SIG-M5 (cell line): ENCODE data around the gene CAPRIN1.
"Not testable (repeated sequence)": the region's sequence is repeated elsewhere in the genome, so short reads cannot be mapped to it uniquely, and the experiment has no call there.

Experiments used
- DNase-seq: peaks from one replicate; lab custom pipeline; 2025; lab: John Stamatoyannopoulos, UW

The CAPRIN1 gene

DNA sequence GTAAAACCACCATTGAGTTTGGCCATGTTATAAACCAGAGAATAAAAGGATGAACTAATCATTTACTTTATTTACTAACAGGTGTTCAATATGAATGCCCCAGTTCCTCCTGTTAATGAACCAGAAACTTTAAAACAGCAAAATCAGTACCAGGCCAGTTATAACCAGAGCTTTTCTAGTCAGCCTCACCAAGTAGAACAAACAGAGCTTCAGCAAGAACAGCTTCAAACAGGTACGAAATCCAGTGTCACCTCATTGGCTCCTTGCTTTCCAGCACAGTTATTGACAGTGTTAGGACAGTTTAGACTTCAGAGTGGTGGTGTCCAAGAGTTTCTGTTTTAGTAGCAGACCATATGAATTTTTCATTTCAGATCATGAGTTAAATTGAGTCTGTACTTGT is 40.3 kb downstream of the CAPRIN1 start:
- DNase-seq = no peak

DNA sequence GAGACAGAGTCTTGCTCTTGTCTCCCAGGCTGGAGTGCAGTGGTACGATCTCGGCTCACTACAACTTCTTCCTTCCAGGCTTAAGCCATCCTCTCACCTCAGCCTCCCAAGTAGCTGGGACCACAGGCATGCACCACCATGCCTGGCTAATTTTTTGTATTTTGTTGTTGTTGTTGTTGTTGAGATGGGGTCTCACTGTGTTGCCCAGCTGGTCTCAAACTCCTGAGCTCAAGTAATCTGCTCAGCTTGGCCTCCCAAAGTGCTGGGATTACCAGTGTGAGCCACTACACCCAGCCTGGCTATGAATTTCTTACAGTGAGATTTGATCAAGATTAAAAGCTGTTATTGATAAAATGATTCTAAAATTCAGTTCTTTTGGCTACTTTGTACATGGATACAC is 43.4 kb downstream of the CAPRIN1 start:
- DNase-seq = not testable (repeated sequence)

- no peak for DNase-seq
Measured at GRCh38 chr11:34098813-34099212, 47.3 kb downstream of the CAPRIN1 start.

- DNase-seq = no peak
Measured at GRCh38 chr11:34104680-34105078, 53.1 kb downstream of the CAPRIN1 start.

GRCh38 chr11:34105079-34105956 is 53.8 kb downstream of the CAPRIN1 start, which contains the start of gene NAT10:
TSS of gene NAT10 (plus strand) at chr11:34105629. CDS start at chr11:34108226, 2,597 bp downstream.
- peak; percentile 87 for DNase-seq

GRCh38 chr11:34105957-34106504 is 54.5 kb downstream of the CAPRIN1 start:
- DNase-seq = no peak

GRCh38 chr11:34111722-34112270 is 60.3 kb downstream of the CAPRIN1 start:
- no peak for DNase-seq

GRCh38 chr11:34114014-34114413 is 62.5 kb downstream of the CAPRIN1 start:
- DNase-seq = no peak

- no peak for DNase-seq
Measured at GRCh38 chr11:34114471-34114870, 62.9 kb downstream of the CAPRIN1 start.

DNA sequence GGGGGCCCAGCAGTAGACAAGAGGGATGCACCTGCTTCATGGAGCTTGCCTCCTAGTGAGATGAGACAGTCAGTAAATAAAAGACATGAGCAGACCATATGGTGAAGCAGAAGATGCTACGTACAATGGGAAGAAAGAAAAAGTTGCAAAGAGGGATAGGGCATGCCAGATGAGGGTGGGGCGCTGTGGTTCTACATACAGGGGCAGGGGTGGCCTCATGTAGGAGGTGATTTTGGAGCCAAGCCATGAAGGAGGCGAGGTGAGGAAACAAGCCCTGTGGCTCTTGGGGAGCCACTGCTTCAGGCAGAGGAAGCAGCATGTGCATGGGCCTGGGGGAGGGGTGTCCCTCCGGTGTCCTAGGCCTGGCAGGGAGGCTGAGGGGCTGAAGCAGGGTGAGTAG is 69.1 kb downstream of the CAPRIN1 start:
- DNase-seq = no peak

DNA sequence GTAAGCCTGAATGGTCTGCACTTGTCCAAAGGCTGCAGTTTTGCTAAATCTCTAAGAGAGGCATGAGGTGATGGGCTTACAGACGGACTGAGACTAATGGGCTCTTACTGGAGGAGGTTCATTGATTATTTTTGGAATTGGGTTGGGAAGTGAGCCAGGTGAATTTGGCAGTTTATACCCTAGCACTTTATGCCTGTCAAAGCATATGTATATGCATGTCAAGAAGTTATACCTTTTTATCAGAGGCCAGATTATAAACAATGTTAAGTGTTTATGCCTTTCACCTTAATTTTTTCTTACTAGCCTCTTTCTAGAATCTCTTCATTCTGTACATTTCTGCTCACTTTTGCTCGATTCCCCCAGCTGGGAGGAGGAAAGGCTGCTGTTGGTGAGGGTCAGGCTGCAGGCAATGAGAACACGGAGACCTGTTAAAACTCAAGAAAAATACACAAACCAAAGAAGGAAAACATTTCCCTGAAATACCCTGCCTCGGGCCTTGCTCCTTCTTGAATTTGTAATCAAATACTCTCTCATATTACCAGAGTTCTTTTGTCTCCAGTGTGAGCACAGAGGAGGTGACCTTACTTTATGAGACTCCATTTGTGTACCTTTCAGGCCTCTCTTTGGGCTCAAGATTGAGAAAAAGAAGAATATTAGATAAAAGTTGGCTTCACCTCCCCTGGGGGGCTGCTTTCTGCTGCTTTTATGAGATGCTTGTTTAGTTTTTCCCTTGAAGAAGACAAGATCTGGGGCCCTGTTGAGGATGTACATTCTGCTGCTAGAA is 73.5 kb downstream of the CAPRIN1 start:
- no peak for DNase-seq

GRCh38 chr11:34126959-34127848 is 75.7 kb downstream of the CAPRIN1 start:
- no peak for DNase-seq

GRCh38 chr11:34128824-34129223 is 77.3 kb downstream of the CAPRIN1 start:
- DNase-seq = no peak

DNA sequence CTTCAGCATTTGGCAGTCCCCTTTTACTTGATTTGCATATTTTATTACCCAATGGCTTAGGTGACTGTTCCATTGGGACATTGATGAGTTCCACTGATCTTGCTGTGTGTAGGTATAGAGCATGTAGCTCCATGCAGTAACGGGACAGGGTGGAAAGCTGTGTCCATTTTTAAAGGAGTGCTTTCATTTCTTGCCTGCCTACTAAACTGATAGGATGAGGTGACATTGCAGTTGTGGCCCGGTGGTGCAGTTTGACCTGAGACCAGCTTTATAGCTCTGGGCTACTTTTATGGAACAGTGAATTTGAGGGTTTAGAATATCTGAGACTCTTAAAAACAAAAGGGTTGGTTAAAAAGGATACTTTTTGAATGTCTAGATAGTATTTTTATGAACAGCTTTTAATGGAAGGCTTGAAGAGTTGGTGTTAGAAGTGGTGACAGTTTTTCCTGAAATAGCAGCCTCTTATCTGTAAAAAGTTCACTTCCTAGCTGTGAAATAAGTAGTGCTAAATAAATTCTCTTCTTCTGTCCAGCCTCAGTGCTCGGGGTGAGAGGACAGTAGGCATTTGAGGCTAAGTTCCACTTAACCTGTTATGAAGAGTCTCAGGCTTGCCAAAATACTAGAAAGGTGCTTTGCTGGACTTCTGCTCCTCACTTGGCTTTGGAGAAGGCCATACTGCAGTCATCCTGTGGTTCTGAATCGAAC is 80.9 kb downstream of the CAPRIN1 start:
- DNase-seq = no peak

DNA sequence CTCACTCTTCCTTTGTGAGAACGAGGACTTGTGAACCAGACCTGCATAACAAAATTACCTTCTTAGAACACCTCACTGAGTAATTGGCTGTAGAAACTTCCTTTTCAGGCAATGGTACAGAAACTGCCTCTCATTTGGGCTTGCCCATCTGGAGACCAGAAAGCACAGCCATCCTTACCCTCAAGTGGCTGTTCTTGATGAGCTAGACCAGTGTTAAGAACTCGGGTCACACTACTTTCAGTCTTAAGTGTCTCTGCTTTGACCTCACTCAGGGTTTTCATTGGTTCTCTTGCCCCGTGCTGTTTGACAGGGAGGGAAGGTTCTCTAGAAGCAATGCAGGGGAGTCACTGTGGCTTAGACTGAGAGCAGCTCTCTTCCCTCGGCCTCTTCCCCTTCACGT is 83.2 kb downstream of the CAPRIN1 start:
- no peak for DNase-seq

- DNase-seq = no peak
Measured at GRCh38 chr11:34135439-34135838, 83.9 kb downstream of the CAPRIN1 start.

GRCh38 chr11:34136420-34136819 is 84.9 kb downstream of the CAPRIN1 start:
- no peak for DNase-seq

DNA sequence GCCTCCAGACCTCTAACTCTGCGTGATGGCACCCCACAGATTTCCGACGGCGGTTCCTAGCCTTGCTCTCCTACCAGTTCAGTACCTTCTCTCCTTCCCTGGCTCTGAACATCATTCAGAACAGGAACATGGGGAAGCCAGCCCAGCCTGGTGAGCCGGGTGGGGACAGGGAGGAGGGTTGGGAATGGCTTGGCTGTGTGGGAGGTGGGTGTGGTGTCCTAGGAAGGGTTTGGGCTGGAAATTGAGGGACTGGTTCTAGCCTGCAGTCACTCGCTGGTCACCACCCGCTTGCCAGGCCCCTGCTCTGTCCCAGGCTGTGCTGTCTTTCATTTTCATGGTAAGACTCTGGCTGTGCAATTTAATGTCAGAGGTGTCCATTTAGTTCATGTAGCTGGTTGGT is 87.8 kb downstream of the CAPRIN1 start:
- DNase-seq = no peak

DNA sequence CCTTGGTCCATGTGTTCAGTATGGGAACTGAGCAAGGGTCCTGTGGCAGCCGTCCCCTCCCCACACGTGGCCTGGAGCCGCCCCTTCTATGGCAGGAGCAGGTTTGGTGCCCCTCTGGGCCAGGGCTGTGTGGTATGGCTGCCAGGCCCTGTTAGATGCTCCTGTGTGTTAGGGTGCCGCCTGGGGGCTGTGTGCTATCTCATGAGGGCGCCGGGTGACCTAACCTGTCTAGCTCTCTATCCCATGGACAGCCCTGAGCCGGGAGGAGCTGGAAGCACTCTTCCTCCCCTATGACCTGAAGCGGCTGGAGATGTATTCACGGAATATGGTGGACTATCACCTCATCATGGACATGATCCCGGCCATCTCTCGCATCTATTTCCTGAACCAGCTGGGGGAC is 88.6 kb downstream of the CAPRIN1 start:
- no peak for DNase-seq

DNA sequence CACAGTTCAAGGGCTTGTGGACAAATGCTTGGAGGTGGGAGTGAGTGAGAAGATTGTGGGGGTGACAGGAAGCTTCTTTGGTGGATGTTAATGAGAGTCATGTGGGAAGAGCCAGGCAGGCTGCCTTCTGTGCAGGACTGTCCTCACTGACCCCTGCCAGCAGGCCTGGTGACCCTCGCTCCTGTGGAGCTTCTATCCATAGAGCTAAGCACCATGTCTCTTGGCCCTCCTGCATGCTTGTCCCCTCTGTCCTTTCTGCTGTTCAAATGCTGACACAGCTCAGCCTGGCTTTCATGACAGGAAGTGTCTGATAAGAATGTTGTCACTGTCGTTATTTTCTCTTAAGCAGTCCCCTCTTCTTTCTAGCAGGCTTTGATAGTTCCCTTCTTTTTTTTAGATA is 91.5 kb downstream of the CAPRIN1 start:
- no peak for DNase-seq

- no peak for DNase-seq
Measured at GRCh38 chr11:34145073-34145472, 93.5 kb downstream of the CAPRIN1 start.
